ENCODE results near the gene RGS21.

Gene RGS21

DNA sequence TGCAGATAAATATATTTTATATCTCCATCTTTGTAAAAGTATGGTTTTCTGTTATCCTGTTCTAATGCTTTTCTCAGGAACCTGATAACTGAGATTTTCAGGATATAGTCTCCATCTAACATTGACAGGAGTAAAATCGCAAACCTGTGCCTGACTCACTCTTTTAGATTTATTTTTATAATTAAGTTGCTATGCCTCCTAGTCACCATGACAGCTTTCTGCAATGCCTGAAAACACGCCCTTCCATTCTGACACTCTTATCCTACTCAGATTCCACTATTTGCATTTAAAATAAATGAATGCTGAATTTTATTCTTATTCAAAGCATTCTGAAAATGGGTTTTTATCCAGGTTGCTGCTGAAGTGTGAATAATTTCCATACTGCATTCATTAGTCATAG lies 62.8 kb downstream of the RGS21 start:
- no peak for DNase-seq

DNA sequence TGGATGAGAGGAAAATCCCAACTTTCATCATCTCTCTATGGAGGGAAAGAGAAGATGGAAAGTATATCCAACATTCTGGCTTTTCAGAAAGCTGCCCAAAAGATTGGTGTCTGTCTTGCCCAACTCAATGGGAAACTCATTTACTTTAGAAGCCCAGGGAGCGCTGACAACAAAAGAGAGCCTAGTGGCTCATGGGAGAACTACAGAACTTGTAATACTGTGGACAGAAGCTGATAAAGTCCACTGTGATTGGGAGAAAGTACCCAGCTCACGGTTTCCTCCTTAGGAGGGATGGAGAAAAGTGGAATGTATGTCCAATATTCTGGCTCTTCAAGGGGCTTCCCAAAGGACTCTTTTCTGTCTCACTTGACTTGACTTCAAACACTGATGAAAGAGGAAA lies 66.0 kb downstream of the RGS21 start:
- no peak for DNase-seq

DNA sequence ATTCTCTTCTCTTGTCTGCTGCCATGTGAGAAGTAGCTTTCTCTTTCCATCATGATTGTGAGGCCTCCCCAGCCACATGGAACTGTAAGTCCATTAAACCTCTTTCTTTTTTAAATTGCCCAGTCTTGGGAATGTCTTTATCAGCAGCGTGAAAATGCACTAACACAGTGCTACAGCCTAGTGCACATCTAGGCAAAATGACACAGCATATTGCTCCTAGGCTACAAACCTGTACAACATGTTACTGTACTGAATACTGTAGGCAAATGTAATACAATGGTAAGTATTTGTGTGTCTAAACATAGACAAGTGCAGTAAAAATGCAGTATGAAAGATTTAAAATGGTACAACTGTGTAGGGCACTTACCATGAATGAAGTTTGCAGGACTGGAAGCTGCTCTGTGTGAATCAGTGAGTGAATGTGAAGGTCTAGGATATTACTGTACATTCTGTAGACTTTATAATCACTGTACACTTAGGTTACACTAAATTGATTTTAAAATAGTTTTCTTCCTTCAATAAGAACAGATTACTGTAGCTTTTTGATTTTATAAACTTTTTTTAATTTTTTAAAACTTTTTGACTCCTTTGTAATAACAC lies 69.4 kb downstream of the RGS21 start:
- no peak for DNase-seq

DNA sequence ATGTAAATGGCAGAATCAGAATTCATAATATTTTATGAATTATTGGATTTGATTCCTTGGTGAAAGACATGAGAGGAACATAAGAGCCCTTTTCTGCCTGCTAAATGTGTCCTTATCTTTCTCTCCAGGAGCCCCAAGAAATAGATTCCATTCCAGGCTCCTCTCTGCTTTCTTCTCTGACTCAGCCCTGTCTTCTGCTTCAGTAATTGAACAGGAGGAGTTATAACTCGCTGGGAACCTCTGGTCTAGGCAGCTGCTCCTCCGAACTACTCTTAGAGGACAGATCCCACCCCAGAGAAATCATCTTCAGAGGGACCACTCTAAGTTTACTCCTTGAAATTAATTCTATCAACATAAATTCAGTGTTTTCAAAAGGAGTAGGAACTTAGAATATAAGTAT lies 78.4 kb downstream of the RGS21 start:
- DNase-seq = no peak

DNA sequence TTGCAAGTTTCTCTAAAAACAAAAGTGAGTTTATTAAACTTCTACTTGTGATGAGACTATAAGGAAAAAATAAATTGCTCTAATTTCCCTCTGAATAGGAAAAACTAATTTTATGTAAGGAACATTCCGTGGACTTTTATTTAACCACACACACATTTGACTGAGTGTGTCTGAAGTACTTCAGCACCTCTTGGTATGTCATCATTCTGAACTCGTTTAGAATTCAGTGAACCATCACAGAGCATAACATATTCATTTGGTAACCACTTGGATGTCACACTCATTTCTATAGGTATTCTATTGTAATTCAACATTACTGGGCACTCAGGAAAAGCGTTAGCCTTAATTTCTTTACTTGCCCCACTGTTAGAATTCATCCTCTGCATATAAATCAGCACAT lies 79.1 kb downstream of the RGS21 start:
- no peak for DNase-seq

DNA sequence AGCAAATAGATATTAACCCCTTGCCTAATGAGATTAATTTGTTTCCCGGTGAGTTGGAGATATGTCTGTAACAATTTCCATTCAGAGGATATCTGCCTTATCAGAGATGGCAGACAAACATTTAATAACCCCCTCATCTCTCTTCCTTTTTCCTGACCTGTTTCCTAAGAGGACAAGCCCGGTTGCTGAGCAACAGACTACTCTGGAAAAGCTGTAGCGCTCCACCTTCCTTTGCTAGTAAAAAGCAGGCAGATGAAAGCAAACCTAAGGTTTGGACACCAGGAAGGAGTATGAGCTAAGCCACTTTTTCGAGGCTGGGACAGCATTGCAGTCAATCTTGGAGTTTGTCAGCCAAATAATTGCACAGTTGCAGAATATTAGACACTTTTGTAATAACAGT lies 82.4 kb downstream of the RGS21 start:
- no peak for DNase-seq

DNA sequence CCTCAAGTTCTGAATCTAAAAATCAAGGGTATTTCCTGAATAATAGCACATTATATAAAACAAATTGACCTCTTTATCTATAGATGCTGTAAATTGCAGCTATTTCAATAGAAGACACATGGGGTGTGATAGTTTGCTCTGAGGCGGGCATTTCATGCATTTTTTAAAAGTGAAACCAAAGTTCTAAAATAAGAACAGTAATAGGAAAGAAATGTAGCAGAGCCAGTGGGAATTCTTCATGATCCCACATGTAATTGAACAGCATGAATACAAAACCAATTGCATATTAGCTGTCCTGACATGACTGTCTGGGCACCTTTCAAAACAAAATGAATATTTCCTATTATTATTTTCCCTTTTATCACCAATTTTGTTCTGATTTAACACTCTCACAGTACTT lies 85.0 kb downstream of the RGS21 start:
- no peak for DNase-seq

DNA sequence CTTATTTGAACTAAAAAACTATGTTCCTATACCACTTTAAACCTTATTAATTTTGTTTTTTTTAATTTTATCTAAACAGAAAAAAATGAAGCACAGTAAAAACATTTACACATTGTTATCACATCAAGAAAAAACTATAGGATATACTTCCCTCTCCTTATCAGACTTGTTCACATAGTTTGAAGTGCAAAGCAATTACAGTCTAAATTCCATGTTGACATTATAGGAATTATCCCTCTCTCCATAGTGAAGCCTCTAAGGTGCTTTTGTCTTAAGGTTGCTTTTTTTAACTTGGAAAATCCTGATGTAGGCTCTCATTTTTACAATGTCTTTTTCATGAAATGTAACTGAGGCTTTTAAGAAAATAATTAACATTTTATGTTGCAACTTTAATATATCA lies 85.8 kb downstream of the RGS21 start:
- DNase-seq = no peak

DNA sequence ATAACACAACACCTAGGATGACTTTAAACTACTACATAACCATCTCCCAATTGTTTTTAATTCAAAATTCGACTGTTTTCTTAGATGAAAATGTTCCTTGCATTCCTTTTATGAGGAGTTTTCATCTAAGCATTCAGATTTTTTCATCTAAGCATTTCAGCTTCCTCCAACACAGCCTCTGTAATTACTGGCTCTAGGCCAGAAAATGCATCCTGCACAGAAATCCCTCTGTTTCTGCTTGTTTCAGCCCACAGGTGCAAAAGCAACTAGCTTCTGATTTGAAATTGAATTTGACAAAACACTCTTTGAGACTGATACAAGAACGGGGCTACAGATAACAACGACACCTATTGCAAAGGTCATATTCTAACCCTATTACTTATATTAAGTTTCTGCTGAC lies 90.4 kb downstream of the RGS21 start:
- no peak for DNase-seq

Data from NK-92 treated with Interleukin-12 subunit alpha and Interleukin-12 subunit beta, amount 100 ng/mL, for 24 hours (cell line).